Measurements from ENCODE around the gene ATM. TPM values are rescaled to one million over a fixed set of nuclear protein-coding genes. Genes with fewer than 3 reads are reported as not detected.

The ATM gene
- total RNA-seq, 2 experiments from 2014 or later = 75.8 to 77.5 TPM

DNA sequence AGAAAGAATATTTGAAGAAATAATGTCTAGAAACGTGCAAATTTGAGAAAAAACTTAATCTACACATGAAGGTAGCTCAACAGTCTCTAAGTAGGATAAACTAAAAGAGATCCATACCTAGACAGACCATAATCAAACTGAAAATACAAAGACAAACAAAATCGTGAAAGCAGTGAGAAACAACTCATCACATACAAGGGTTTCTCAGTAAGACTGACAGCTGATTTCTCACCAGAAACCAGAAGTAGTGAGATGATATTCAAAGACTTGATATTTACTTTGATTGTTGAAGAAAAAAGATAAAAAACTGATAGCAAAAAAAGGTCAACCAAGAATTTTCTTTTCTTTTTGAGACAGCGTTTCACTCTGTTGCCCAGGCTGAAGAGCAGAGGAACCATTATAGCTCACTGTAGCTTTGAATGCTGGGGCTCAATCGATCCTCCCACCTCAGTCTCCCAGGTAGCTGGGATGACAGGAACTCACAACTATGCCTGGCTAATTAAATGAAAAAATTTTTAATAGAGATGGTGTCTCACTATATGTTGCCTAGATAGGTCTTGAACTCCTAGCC, 17.9 kb upstream of the ATM start:
- ChIA-PET CTCF (interaction anchor here (0.6 kb wide), 1 partner anchor 59 kb away, joined by 3 read pairs; no protein-coding TSS in a partner anchor), POLR2A (interaction anchor here (0.8 to 0.9 kb wide), 4 partner anchors 10 to 54 kb away, joined by 3 read pairs; no protein-coding TSS in a partner anchor)
- no peaks in the 10 kb centered on the region for H3K27me3 Mint-ChIP-seq
- ATAC-seq = no peak
- intact Hi-C loops (cut with micrococcal nuclease) = no loop called here
- no peak overlapping the region for H3K4me3 Mint-ChIP-seq
- no peak for DNase-seq
- peaks cover 58% of the 10 kb centered on the region for H3K4me1 Mint-ChIP-seq (ENCODE audit: low read depth)
- peaks cover 11% of the 10 kb centered on the region for H3K9me3 Mint-ChIP-seq
- TF ChIP-seq, protein P1, sequence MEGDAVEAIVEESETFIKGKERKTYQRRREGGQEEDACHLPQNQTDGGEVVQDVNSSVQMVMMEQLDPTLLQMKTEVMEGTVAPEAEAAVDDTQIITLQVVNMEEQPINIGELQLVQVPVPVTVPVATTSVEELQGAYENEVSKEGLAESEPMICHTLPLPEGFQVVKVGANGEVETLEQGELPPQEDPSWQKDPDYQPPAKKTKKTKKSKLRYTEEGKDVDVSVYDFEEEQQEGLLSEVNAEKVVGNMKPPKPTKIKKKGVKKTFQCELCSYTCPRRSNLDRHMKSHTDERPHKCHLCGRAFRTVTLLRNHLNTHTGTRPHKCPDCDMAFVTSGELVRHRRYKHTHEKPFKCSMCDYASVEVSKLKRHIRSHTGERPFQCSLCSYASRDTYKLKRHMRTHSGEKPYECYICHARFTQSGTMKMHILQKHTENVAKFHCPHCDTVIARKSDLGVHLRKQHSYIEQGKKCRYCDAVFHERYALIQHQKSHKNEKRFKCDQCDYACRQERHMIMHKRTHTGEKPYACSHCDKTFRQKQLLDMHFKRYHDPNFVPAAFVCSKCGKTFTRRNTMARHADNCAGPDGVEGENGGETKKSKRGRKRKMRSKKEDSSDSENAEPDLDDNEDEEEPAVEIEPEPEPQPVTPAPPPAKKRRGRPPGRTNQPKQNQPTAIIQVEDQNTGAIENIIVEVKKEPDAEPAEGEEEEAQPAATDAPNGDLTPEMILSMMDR (IDR thresholded peaks at IDR 0.05) = no peak
- peak overlapping the region; percentile 30 for H3K27ac Mint-ChIP-seq
- H3K36me3 Mint-ChIP-seq (ENCODE audit: low read depth) = peaks cover 69% of the 10 kb centered on the region

DNA sequence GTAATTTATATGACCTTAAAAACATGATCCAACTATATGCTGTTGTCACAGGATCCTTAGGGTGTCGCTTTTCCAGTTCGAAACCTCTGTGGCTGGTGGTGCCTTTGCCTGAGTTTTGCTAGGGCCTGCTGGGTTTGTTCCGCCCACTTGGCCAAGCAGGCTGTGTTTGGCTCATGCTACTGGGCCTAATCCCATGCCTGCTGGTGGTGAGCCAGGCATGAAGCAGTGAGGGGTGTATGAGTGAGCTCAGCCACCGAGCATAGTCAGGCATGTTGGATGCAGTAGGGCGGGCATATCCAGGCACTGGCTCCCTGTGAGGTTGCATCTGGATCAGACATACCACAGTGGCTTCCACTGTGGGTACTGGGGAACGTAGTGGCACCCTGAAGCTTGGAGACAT, 16.7 kb upstream of the ATM start:
- TF ChIP-seq, protein P1 (IDR thresholded peaks at IDR 0.05) = no peak
- no peaks in the 10 kb centered on the region for H3K27me3 Mint-ChIP-seq
- intact Hi-C loops (cut with micrococcal nuclease) = no loop called here
- H3K27ac Mint-ChIP-seq = no peak overlapping the region
- ATAC-seq (no peak), DNase-seq (no peak)
- ChIA-PET CTCF (interaction anchor here (1.5 kb wide), 1 partner anchor 9 kb away, joined by 3 read pairs; no protein-coding TSS in a partner anchor), POLR2A (interaction anchor here (0.9 to 1.2 kb wide), 3 partner anchors 13 to 17 kb away, joined by 3 to 4 read pairs (median 4); partner anchors contain the start of gene NPAT)
- no peak overlapping the region for H3K4me3 Mint-ChIP-seq
- H3K9me3 Mint-ChIP-seq = peaks cover 11% of the 10 kb centered on the region
- peaks cover 56% of the 10 kb centered on the region for H3K4me1 Mint-ChIP-seq (ENCODE audit: low read depth)
- H3K36me3 Mint-ChIP-seq (ENCODE audit: low read depth) = peaks cover 80% of the 10 kb centered on the region

DNA sequence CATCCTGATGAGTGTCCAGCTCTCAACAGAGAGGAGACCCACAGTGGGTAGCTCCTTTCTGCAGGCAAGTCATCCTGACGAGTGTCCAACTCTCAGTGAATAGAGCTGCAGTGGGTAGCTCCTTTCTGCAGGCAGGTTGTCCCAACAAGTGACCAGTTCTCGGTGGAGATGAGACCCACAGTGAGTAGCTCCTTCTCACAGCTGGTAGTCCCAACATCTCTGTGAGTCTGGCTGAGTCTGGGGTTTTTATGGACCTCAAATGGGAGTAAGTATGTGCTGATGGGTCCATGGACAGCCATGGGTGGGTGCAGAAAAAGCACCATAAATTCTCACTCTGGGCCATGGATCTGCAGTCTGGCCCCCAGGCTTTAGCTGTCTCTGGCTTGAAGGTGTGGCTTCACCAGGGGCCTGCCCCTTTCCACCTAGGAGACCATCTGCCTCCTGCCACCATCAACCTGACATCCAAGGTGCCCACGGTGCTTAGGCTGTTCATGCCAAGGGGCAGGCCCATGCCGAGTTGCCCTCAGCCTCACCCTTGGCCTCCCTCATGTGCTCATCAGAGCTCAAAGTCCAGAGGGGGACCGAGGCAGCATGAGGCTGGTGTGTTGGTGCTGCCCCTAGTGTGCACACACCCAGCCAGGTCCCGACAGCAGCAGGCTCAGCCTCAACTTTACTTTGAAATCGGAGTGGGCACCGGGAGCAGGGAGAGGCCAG, 15.7 kb upstream of the ATM start:
- POLR2A ChIA-PET = interaction anchor here (0.5 to 1.2 kb wide), 5 partner anchors 12 to 71 kb away, joined by 3 to 5 read pairs (median 4); partner anchors contain the start of gene NPAT
- TF ChIP-seq, protein P1 (IDR thresholded peaks at IDR 0.05) = no peak
- intact Hi-C loops (cut with micrococcal nuclease) = no loop called here
- Mint-ChIP-seq H3K27ac (no peak overlapping the region), H3K9me3 (peaks cover 11% of the 10 kb centered on the region), H3K4me1 (ENCODE audit: low read depth) (peaks cover 54% of the 10 kb centered on the region), H3K36me3 (ENCODE audit: low read depth) (peaks cover 89% of the 10 kb centered on the region), H3K4me3 (no peak overlapping the region), H3K27me3 (no peaks in the 10 kb centered on the region)
- no peak for ATAC-seq
- CTCF ChIA-PET = interaction anchor here (1.5 kb wide), 1 partner anchor 10 kb away, joined by 3 read pairs; no protein-coding TSS in a partner anchor
- no peak for DNase-seq

DNA sequence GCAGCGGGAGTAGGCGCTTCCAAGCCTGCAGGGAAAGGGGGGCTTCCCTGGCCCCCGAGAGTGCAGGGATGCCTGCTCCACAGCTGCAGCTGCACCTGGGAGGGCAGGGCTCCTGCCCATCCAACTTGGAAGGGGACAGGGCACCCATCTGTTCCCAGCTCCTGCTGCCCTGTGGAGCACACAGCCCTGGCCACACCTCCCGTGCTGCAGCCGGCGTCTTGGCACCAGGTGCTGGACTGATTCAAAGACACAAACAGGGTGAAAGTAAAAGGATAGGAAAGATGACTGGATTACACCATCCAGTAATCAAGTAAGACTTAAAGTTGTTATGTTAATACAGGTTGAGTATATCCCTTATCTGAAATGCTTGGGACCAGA, 15.2 kb upstream of the ATM start:
- ChIA-PET CTCF (interaction anchor here (1.5 kb wide), 1 partner anchor 10 kb away, joined by 3 read pairs; no protein-coding TSS in a partner anchor), POLR2A (interaction anchor here (0.8 kb wide), 1 partner anchor 14 kb away, joined by 3 read pairs; no protein-coding TSS in a partner anchor)
- peaks cover 88% of the 10 kb centered on the region for H3K36me3 Mint-ChIP-seq (ENCODE audit: low read depth)
- H3K27me3 Mint-ChIP-seq = no peaks in the 10 kb centered on the region
- H3K4me3 Mint-ChIP-seq = no peak overlapping the region
- H3K4me1 Mint-ChIP-seq (ENCODE audit: low read depth) = peaks cover 54% of the 10 kb centered on the region
- intact Hi-C loops (cut with micrococcal nuclease) = no loop called here
- no peak overlapping the region for H3K27ac Mint-ChIP-seq
- TF ChIP-seq, protein P1 (IDR thresholded peaks at IDR 0.05) = no peak
- ATAC-seq (no peak), DNase-seq (no peak)
- H3K9me3 Mint-ChIP-seq = peaks cover 11% of the 10 kb centered on the region

DNA sequence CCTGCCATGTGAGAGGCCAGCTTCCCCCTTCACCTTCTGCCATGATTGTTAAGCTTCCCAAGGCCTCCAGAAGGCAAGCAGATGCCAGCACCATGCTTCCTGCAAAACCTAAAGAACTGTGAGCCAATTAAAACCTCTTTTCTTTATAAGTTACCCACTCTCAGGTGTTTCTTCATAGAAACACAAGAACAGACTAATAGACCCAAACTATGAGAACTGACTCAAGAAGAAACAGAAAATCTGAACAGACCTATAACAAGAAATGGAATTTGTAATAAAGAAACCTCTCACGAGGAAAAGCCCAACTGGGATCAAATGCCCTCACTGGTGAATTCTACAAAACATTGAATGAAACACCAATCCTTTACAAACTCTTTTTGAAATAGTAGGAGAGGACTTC, 12.4 kb upstream of the ATM start:
- ATAC-seq = no peak
- POLR2A ChIA-PET = interaction anchor here (0.9 to 1.9 kb wide), 2 partner anchors 11 to 39 kb away, joined by 3 to 8 read pairs; partner anchors contain the start of gene NPAT
- H3K27ac Mint-ChIP-seq = peak overlapping the region; percentile 68

More for the DNA sequence above, 12.4 kb upstream of the ATM start:
- peaks cover 4% of the 10 kb centered on the region for H3K9me3 Mint-ChIP-seq
- H3K36me3 Mint-ChIP-seq (ENCODE audit: low read depth) = peaks cover 81% of the 10 kb centered on the region
- H3K27me3 Mint-ChIP-seq = no peaks in the 10 kb centered on the region
- H3K4me1 Mint-ChIP-seq (ENCODE audit: low read depth) = peaks cover 47% of the 10 kb centered on the region
- intact Hi-C loops (cut with micrococcal nuclease) = no loop called here
- no peak overlapping the region for H3K4me3 Mint-ChIP-seq
- DNase-seq = no peak
- TF ChIP-seq, protein P1 (IDR thresholded peaks at IDR 0.05) = no peak
- CTCF ChIA-PET = no interaction called here

All from activated CD8-positive, alpha-beta T cell treated with anti-CD3 and anti-CD28 coated beads for 36 hours (primary cell).